Measurements from ENCODE around the gene C15orf39.
"Not testable (repeated sequence)": the region's sequence is repeated elsewhere in the genome, so short reads cannot be mapped to it uniquely, and the experiment has no call there.

DNA sequence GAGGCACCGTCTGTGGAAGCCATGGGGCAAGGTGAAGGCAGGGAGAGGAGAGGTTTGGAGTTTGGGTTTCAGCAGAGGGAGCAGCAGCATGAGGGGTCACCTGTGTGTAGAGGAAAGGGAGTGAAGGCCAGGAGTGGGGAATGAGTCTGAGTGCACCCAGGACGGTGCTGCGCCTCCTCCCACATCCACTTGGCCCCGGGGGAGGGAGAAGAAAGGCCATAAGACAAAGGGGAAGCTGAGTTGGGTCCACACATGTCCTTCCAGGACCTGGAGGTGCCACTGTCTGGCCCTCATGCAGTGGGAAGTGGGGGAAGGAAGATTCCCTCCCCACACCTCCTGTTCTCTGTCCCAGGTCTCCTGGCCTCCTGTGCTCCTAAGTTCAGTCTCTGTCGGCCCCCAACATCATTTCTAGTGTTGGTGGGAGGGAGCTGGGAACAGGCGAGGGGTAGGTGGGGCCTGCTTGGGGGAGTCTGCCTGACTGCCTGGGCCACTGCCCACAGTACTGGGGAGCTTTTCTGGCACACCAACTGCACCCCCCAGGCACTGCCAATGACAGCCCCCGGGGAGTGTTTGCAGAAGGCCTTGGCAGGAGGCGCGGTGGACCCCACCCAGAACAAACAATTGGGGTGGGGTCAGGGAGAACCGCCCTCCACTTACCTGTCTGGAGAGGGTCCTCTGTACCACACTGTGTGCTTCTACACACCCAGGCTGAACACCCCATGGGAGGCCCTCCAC is 23.6 kb downstream of the C15orf39 start:
- TF ChIP-seq CTCF, POLR2A (IDR thresholded peaks at IDR 0.05): not testable (repeated sequence)
